A549 (cell line): ENCODE data around the gene PIK3CB. TPM values are rescaled to one million over a fixed set of nuclear protein-coding genes. Genes with fewer than 3 reads are reported as not detected.
"Not testable (repeated sequence)": the region's sequence is repeated elsewhere in the genome, so short reads cannot be mapped to it uniquely, and the experiment has no call there.

Source experiments
- ATAC-seq, 2 experiments: fragments of 200-7000 bp in 1 of 2; fragments of >200 bp in 1 of 2; cut with Nextera tagmentation in 1 of 2; cut with Tn5 transposase in 1 of 2; 3 replicates each; pipeline versions ENCODE4 v1.8.0 to v1.9.1; 2018 to 2020; ENCODE audit warnings: mild to moderate bottlenecking in 1 of 2, moderate library complexity in 1 of 2
- CTCF ChIA-PET: fragments of 300-600 bp; sonication (Branson Sonifier 250); formaldehyde crosslinking; extraction: SDS; loops from one replicate; lab custom pipeline; 2021; ENCODE audit warnings: antibody characterized with exemption, inconsistent platforms; lab: Yijun Ruan, JAX
- POLR2A ChIA-PET: fragments of 350-600 bp; formaldehyde crosslinking; extraction: SDS; loops from one replicate; lab custom pipeline; 2021; ENCODE audit warnings: antibody characterized with exemption, inconsistent platforms; lab: Yijun Ruan, JAX
- DNase-seq, 2 experiments: peaks; one replicate each; pipeline versions ENCODE4 v3.0.0 to v3.0.0-alpha.2; 2011 to 2016; ENCODE audit warnings: low read depth in 1 of 2, low spot score in 1 of 2
- FAIRE-seq: peaks from 2 replicates; lab custom pipeline; 2011; peaks lifted over from hg19 to GRCh38; lab: Jason Lieb, UNC
- H3K27ac ChIP-seq, 2 experiments: fragments of >200 bp; sonication (Bioruptor Twin); formaldehyde crosslinking; 3 replicates each; pipeline ENCODE4 v1.5.1; 2016 to 2017
- H3K4me1 ChIP-seq: fragments of >200 bp; sonication (Bioruptor Twin); formaldehyde crosslinking; 3 replicates; pipeline ENCODE4 v1.6.1; 2016
- H3K4me2 ChIP-seq: fragments of >200 bp; sonication (Bioruptor Twin); formaldehyde crosslinking; 3 replicates; pipeline ENCODE4 v1.6.1; 2016
- H3K4me3 ChIP-seq: fragments of >200 bp; sonication (Bioruptor Twin); formaldehyde crosslinking; 3 replicates; pipeline ENCODE4 v1.5.1; 2016
- H3K9me3 ChIP-seq: fragments of >200 bp; sonication (Bioruptor Twin); formaldehyde crosslinking; 3 replicates; pipeline ENCODE4 v1.6.1; 2016
- ATOH8 ChIP-seq: fragments of 250-450 bp; sonication (Bioruptor Pico); IDR thresholded peaks from 2 replicates; pipeline ENCODE4 v1.5.0; 2020; ENCODE audit warnings: low read depth, mild to moderate bottlenecking, moderate library complexity
- CBX8 ChIP-seq: fragments of 200-600 bp; sonication (generic); IDR thresholded peaks from 2 replicates; pipeline ENCODE4 v1.6.1; 2016
- CHD2 ChIP-seq: fragments of 150-350 bp; IDR thresholded peaks from 2 replicates; pipeline ENCODE4 v1.6.1; 2014; ENCODE audit warnings: low read length; ENCODE audit not compliant: partially characterized antibody
- CHD4 ChIP-seq: fragments of 200-600 bp; sonication (generic); IDR thresholded peaks from 2 replicates; pipeline ENCODE4 v1.6.1; 2016; ENCODE audit warnings: antibody characterized with exemption, mild to moderate bottlenecking, borderline replicate concordance
- EHMT2 ChIP-seq: fragments of 200-600 bp; sonication (generic); IDR thresholded peaks from 2 replicates; pipeline ENCODE4 v1.6.1; 2016; ENCODE audit warnings: antibody characterized with exemption, low read depth, mild to moderate bottlenecking, moderate library complexity
- FOXS1 ChIP-seq: fragments of 250-450 bp; sonication (Bioruptor Pico); IDR thresholded peaks from 2 replicates; pipeline ENCODE4 v1.5.0; 2020; ENCODE audit warnings: mild to moderate bottlenecking, moderate library complexity
- HES2 ChIP-seq: fragments of >200 bp; sonication (Bioruptor Twin); formaldehyde crosslinking; IDR thresholded peaks from 2 replicates; pipeline ENCODE4 v1.6.1; 2016
- HEYL ChIP-seq: fragments of 250-450 bp; sonication (Bioruptor Pico); IDR thresholded peaks from 2 replicates; pipeline ENCODE4 v1.8.0; 2021; ENCODE audit warnings: mild to moderate bottlenecking, moderate library complexity
- HOXA7 ChIP-seq: fragments of 250-450 bp; sonication (Bioruptor Pico); IDR thresholded peaks from 2 replicates; pipeline ENCODE4 v1.5.0; 2020; ENCODE audit warnings: mild to moderate bottlenecking, moderate library complexity
- HOXB5 ChIP-seq: fragments of 250-450 bp; sonication (Bioruptor Pico); IDR thresholded peaks from 2 replicates; pipeline ENCODE4 v1.5.0; 2020; ENCODE audit warnings: mild to moderate bottlenecking, moderate library complexity
- JUNB ChIP-seq: fragments of >200 bp; sonication (Bioruptor Twin); formaldehyde crosslinking; IDR thresholded peaks from 2 replicates; pipeline ENCODE4 v1.6.1; 2016
- KDM1A ChIP-seq: fragments of 200-600 bp; sonication (generic); IDR thresholded peaks from 2 replicates; pipeline ENCODE4 v1.6.1; 2016; ENCODE audit warnings: low read depth, mild to moderate bottlenecking
- KDM5A ChIP-seq: fragments of 200-600 bp; sonication (generic); IDR thresholded peaks from 2 replicates; pipeline ENCODE4 v1.6.1; 2016; ENCODE audit warnings: antibody characterized with exemption, mild to moderate bottlenecking
- MAFK ChIP-seq: fragments of 450-650 bp; IDR thresholded peaks from 2 replicates; pipeline ENCODE4 v1.6.1; 2014; ENCODE audit not compliant: partially characterized antibody
- MAZ ChIP-seq: fragments of 150-350 bp; IDR thresholded peaks from 2 replicates; pipeline ENCODE4 v1.6.1; 2014; ENCODE audit warnings: antibody characterized with exemption, low read depth, low read length, borderline replicate concordance
- NFE2L2 ChIP-seq: fragments of 150-350 bp; conservative IDR thresholded peaks from 2 replicates; pipeline ENCODE4 v1.6.1; 2014; ENCODE audit warnings: low read length
- NR3C1 ChIP-seq: fragments of >200 bp; sonication (Bioruptor Twin); formaldehyde crosslinking; IDR thresholded peaks from 3 replicates; pipeline ENCODE4 v1.6.1; 2017
- RARB ChIP-seq: fragments of 250-450 bp; sonication (Bioruptor Pico); IDR thresholded peaks from 2 replicates; pipeline ENCODE4 v1.8.0; 2021; ENCODE audit warnings: mild to moderate bottlenecking, moderate library complexity
- REST ChIP-seq: fragments of 200-600 bp; sonication (generic); IDR thresholded peaks from 2 replicates; pipeline ENCODE4 v1.6.1; 2016; ENCODE audit warnings: antibody characterized with exemption, mild to moderate bottlenecking, moderate library complexity
- SMC3 ChIP-seq: fragments of >200 bp; sonication (Bioruptor Twin); formaldehyde crosslinking; IDR thresholded peaks from 3 replicates; pipeline ENCODE4 v1.6.1; 2018; ENCODE audit warnings: inconsistent platforms
- TFCP2L1 ChIP-seq: fragments of 250-450 bp; sonication (Bioruptor Pico); IDR thresholded peaks from 2 replicates; pipeline ENCODE4 v1.5.0; 2021; ENCODE audit warnings: mild to moderate bottlenecking
- ZFP36 ChIP-seq: fragments of 450-650 bp; IDR thresholded peaks from 2 replicates; pipeline ENCODE4 v1.6.1; 2014; ENCODE audit warnings: borderline replicate concordance; ENCODE audit not compliant: partially characterized antibody
- ZNF302 ChIP-seq: fragments of 250-450 bp; sonication (Bioruptor Pico); IDR thresholded peaks from 2 replicates; pipeline ENCODE4 v1.9.0; 2021; ENCODE audit warnings: inconsistent platforms, mild to moderate bottlenecking, moderate library complexity
- WGBS: methylation state at CpG from one replicate; pipeline ENCODE4 v1.1.6; 2017; ENCODE audit errors: missing lambda C conversion rate; 5-methylcytosine and 5-hydroxymethylcytosine counted together
- polyA plus RNA-seq, 4 experiments: library from polyadenylated mRNA; depleted of rRNA in 3 of 4; stranded (reverse); fragments of >200 nt; fragmentation: RNase III in 1 of 4; extraction: RNeasy Plus Mini Kit Qiagen cat#74134 plus additional on column Dnase treatment in 1 of 4; gene quantifications; 2 replicates in 3 of 4; 3 replicates in 1 of 4; pipeline ENCODE4 v1.2.3, GENCODE V29; 2011 to 2017
- TF ChIP-seq, protein P1 (sequence below): fragments of 250-450 bp; sonication (Bioruptor Pico); IDR thresholded peaks from 2 replicates; pipeline ENCODE4 v1.5.0; 2021; ENCODE audit warnings: mild to moderate bottlenecking, moderate library complexity, borderline replicate concordance

Gene PIK3CB
- polyA plus RNA-seq, 2 of the 4 experiments (the other 2 are of a cell fraction): 20.7 to 23.3 TPM

DNA sequence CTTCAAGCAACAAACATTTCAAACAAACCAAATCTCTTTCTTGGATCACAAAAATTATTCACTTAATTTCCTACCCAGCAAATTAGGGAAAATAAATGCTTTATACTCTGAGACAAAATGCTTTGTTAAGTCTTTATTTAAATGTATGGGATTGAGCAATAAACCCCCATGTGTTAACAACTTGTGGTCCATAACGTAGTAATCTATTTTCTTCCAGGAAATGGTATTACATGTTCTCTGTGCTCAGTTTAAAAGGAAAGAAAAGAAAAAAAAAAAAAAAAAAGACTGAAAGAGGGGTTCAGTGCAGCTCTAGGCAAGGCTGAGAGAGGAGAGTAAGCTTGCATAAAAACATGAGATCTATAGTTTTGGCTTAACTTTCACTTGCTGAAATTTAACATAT is 102.3 kb downstream of the PIK3CB start:
- DNase-seq: no peak
- Histone ChIP-seq H3K4me3 (no peak overlapping the region), H3K4me2 (no peak overlapping the region), H3K27ac (no peak overlapping the region), H3K4me1 (no peaks in the 10 kb centered on the region), H3K9me3 (no peaks in the 10 kb centered on the region)
- TF ChIP-seq KDM5A: no peak
- no peak for TF ChIP-seq FOXS1 (CRISPR knock-in tag)
- no peak for TF ChIP-seq HEYL (CRISPR knock-in tag)
- TF ChIP-seq HOXA7 (CRISPR knock-in tag): no peak
- no peak for TF ChIP-seq EHMT2
- TF ChIP-seq RARB: no peak
- 86% methylated on average over 1 of the region's 1 CpG for WGBS
- ChIA-PET POLR2A (no interaction called here), CTCF (no interaction called here)
- FAIRE-seq: no peak
- no peak for ATAC-seq

DNA sequence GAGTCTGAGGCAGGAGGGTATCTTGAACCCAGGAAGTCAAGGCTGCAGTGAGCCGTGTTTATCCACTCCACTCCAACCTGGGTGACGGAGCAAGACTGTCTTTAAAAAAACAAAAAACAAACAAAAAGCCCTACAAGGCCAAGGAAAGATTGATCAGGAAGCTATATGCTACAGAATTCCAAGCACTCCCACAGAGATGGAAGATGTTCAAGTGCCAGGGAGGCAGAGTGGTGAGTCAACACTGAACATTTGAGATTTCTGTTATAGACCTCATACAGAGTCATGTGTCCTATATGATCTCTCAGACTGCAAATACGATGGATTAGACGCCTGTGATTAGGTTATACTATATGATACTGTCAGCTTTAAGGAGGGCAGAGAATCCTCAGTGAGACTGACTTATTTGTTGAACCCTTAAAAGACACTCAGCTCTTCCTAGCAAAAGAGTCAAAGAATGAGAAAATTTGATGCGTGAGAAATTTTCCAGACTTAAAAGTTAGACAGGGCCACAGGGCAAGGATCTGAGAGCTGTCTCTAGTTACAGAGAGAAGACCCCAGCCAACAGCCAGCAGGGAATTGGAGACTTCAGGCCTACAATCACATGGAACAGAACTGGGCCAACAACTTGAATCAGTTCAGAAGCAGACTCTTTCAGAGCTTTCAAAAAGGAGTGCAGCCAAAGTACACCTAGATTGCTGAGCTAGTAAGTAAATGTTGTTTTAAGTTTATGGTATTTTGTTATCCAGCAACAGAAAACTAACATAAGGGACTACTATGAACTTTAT is 107.6 kb downstream of the PIK3CB start:
- Histone ChIP-seq H3K27ac (no peak overlapping the region), H3K9me3 (no peaks in the 10 kb centered on the region), H3K4me2 (no peak overlapping the region), H3K4me1 (no peaks in the 10 kb centered on the region)
- ATAC-seq: no peak
- no peak for FAIRE-seq
- ChIA-PET POLR2A (no interaction called here), CTCF (interaction anchor here (1.3 kb wide), 2 partner anchors 13 to 189 kb away, joined by 4 to 7 read pairs; no protein-coding TSS in a partner anchor)
- 92% methylated on average over 5 of the region's 5 CpGs for WGBS
- no peak for TF ChIP-seq FOXS1 (CRISPR knock-in tag)
- TF ChIP-seq TFCP2L1 (CRISPR knock-in tag): no peak
- no peak for TF ChIP-seq JUNB
- TF ChIP-seq CHD4: no peak
- no peak for TF ChIP-seq ZNF302
- no peak for TF ChIP-seq MAFK
- TF ChIP-seq KDM5A: no peak
- no peak for TF ChIP-seq NR3C1
- TF ChIP-seq ATOH8 (CRISPR knock-in tag): no peak
- TF ChIP-seq SMC3: no peak
- no peak for TF ChIP-seq NFE2L2
- TF ChIP-seq ZFP36: no peak
- no peak for TF ChIP-seq HES2
- no peak for TF ChIP-seq HOXB5 (CRISPR knock-in tag)
- no peak for TF ChIP-seq CBX8
- TF ChIP-seq, all 56 proteins: peak for 0
- no peak overlapping the region for H3K4me3 ChIP-seq
- no peak for DNase-seq

DNA sequence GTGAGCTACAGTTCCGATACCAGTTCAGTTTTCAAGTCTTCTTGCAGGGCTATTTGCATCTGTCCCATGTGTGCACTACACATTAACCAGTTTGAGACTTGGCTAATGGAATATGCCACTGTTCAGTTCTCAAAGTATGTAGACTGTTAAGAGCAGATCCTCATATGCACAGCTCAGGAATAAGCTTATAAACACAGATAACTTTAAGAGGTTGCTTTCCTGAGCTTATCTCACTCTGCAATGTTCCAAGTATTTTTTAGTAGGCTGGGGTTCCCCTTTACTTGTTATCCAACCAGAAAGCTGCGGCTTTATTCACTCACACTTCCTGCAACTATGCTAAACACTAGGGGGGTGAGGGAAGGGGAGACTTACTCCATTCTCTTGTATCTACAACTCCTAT is 108.7 kb downstream of the PIK3CB start:
- H3K27ac ChIP-seq, DNase-seq, H3K4me2 ChIP-seq, POLR2A ChIA-PET, H3K4me3 ChIP-seq, CTCF ChIA-PET, H3K9me3 ChIP-seq, H3K4me1 ChIP-seq, ATAC-seq: not testable (repeated sequence)
- 88% methylated on average over 2 of the region's 2 CpGs for WGBS
- FAIRE-seq: peak; percentile 46

GRCh38 chr3:138725116-138725515 is 109.6 kb downstream of the PIK3CB start:
- Histone ChIP-seq H3K4me2 (no peak overlapping the region), H3K27ac (no peak overlapping the region), H3K9me3 (no peaks in the 10 kb centered on the region), H3K4me3 (no peak overlapping the region), H3K4me1 (no peaks in the 10 kb centered on the region)
- ChIA-PET POLR2A (no interaction called here), CTCF (no interaction called here)
- FAIRE-seq (no peak), DNase-seq (no peak), ATAC-seq (no peak)
- 46% methylated on average over 2 of the region's 2 CpGs for WGBS
- TF ChIP-seq CHD2: no peak
- no peak for TF ChIP-seq NFE2L2
- TF ChIP-seq CBX8: no peak
- no peak for TF ChIP-seq HOXB5 (CRISPR knock-in tag)
- TF ChIP-seq MAZ: no peak
- TF ChIP-seq, protein P1, sequence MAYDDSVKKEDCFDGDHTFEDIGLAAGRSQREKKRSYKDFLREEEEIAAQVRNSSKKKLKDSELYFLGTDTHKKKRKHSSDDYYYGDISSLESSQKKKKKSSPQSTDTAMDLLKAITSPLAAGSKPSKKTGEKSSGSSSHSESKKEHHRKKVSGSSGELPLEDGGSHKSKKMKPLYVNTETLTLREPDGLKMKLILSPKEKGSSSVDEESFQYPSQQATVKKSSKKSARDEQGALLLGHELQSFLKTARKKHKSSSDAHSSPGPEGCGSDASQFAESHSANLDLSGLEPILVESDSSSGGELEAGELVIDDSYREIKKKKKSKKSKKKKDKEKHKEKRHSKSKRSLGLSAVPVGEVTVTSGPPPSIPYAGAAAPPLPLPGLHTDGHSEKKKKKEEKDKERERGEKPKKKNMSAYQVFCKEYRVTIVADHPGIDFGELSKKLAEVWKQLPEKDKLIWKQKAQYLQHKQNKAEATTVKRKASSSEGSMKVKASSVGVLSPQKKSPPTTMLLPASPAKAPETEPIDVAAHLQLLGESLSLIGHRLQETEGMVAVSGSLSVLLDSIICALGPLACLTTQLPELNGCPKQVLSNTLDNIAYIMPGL: no peak
- no peak for TF ChIP-seq KDM1A
- no peak for TF ChIP-seq REST
- no peak for TF ChIP-seq HES2
